Hepatocyte (in vitro differentiated cells): Measurements from ENCODE around the gene SERPINE1. TPM values are rescaled to one million over a fixed set of nuclear protein-coding genes. Genes with fewer than 3 reads are reported as not detected.
A peak's percentile ranks its signal among the peaks of the same experiment; 100 is the strongest.

Experiments used
- DNase-seq: peaks from one replicate; pipeline ENCODE4 v3.0.0-alpha.2; 2016; ENCODE audit warnings: low spot score
- H2AFZ ChIP-seq: fragments of 200-600 bp; sonication (generic); 2 replicates; pipeline ENCODE4 v1.6.0; 2016; ENCODE audit warnings: antibody characterized with exemption, mild to moderate bottlenecking
- H3K27ac ChIP-seq: fragments of 200-600 bp; sonication (generic); 2 replicates; pipeline ENCODE4 v1.5.1; 2016; ENCODE audit warnings: mild to moderate bottlenecking
- H3K27me3 ChIP-seq: fragments of 200-600 bp; sonication (generic); 2 replicates; pipeline ENCODE4 v1.6.1; 2016
- H3K36me3 ChIP-seq: fragments of 200-600 bp; sonication (generic); replicated peaks from 2 replicates; pipeline ENCODE4 v1.5.1; 2016; ENCODE audit warnings: low read depth; ENCODE audit not compliant: insufficient read depth
- H3K4me1 ChIP-seq: fragments of 200-600 bp; sonication (generic); 2 replicates; pipeline ENCODE4 v1.5.1; 2016; ENCODE audit warnings: mild to moderate bottlenecking, moderate library complexity; ENCODE audit not compliant: insufficient read depth
- H3K4me2 ChIP-seq: fragments of 200-600 bp; sonication (generic); 2 replicates; pipeline ENCODE4 v1.6.0; 2016
- H3K4me3 ChIP-seq: fragments of 200-600 bp; sonication (generic); 2 replicates; pipeline ENCODE4 v1.5.1; 2016; ENCODE audit warnings: mild to moderate bottlenecking
- H3K79me2 ChIP-seq: fragments of 200-600 bp; sonication (generic); 2 replicates; pipeline ENCODE4 v1.6.0; 2017; ENCODE audit warnings: mild to moderate bottlenecking
- H3K9me2 ChIP-seq: fragments of 200-600 bp; sonication (generic); replicated peaks from 2 replicates; pipeline ENCODE4 v1.6.0; 2017; ENCODE audit warnings: mild to moderate bottlenecking; ENCODE audit not compliant: insufficient read depth
- H3K9me3 ChIP-seq: fragments of 200-600 bp; sonication (generic); 2 replicates; pipeline ENCODE4 v1.5.1; 2016; ENCODE audit warnings: low read depth, mild to moderate bottlenecking
- H4K20me1 ChIP-seq: fragments of 200-600 bp; sonication (generic); 2 replicates; pipeline ENCODE4 v1.6.0; 2016; ENCODE audit warnings: mild to moderate bottlenecking; ENCODE audit not compliant: insufficient read depth, poor library complexity, severe bottlenecking
- CTCF ChIP-seq: fragments of 200-600 bp; sonication (generic); IDR thresholded peaks from 2 replicates; pipeline ENCODE4 v1.5.1; 2016; ENCODE audit warnings: antibody characterized with exemption, mild to moderate bottlenecking; ENCODE audit not compliant: poor library complexity
- EZH2 ChIP-seq: fragments of 200-600 bp; sonication (generic); IDR thresholded peaks from 2 replicates; pipeline ENCODE4 v1.6.1; 2016; ENCODE audit warnings: antibody characterized with exemption, mild to moderate bottlenecking, borderline replicate concordance
- EZH2phosphoT487 ChIP-seq: fragments of 200-600 bp; sonication (generic); IDR thresholded peaks from one replicate; pipeline ENCODE4 v1.6.1; 2018; ENCODE audit warnings: antibody characterized with exemption, mild to moderate bottlenecking, low read depth, moderate library complexity; ENCODE audit not compliant: unreplicated experiment, severe bottlenecking
- WGBS: methylation state at CpG from one replicate; pipeline ENCODE4 v1.1.6; 2016; ENCODE audit warnings: low lambda C conversion rate; ENCODE audit errors: missing lambda C conversion rate; 5-methylcytosine and 5-hydroxymethylcytosine counted together
- polyA plus RNA-seq: library from polyadenylated mRNA; unstranded; fragments of >200 nt; fragmentation: Nextera tagmentation; extraction: Ambion mirVana; gene quantifications from 2 replicates; pipeline ENCODE4 v1.2.1, GENCODE V29; 2016
- total RNA-seq: library from RNA; depleted of rRNA; stranded (reverse); fragments of >200 nt; gene quantifications from 2 replicates; pipeline ENCODE4 v1.2.3, GENCODE V29; 2014

SERPINE1 gene
- total RNA-seq (81.8 and 98.2 TPM in 2 replicates), polyA plus RNA-seq (181 and 185 TPM in 2 replicates)

- no peaks in the 10 kb centered on the region for H3K9me2 ChIP-seq
- H3K36me3 ChIP-seq = no peaks in the 10 kb centered on the region
- H3K4me3 ChIP-seq = no peak within 1 kb of the TSS
- peaks cover 32% of the 10 kb centered on the region for H3K4me1 ChIP-seq
- H4K20me1 ChIP-seq = no peaks in the 10 kb centered on the region
- H3K27ac ChIP-seq = peak within 1 kb of the TSS; percentile 86
- DNase-seq = peak; percentile 94
- peak within 1 kb of the TSS; percentile 73 for H3K4me2 ChIP-seq
- H2AFZ ChIP-seq = no peak within 1 kb of the TSS
- TF ChIP-seq CTCF = peak; percentile 13
- TF ChIP-seq EZH2 = no peak
- no peaks in the 10 kb centered on the region for H3K79me2 ChIP-seq
- WGBS = 8% methylated on average over 22 of the region's 22 CpGs
- no peaks in the 10 kb centered on the region for H3K9me3 ChIP-seq
- no peaks in the 10 kb centered on the region for H3K27me3 ChIP-seq
These were observed at the start of gene SERPINE1 for GRCh38 chr7:101126651-101127459. SERPINE1 (plus strand) TSS chr7:101127104; CDS start chr7:101128394, 1,290 bp downstream.

- H3K27me3 ChIP-seq = no peaks in the 10 kb centered on the region
- H3K36me3 ChIP-seq = no peaks in the 10 kb centered on the region
- no peak overlapping the region for H3K27ac ChIP-seq
- TF ChIP-seq CTCF (peak; percentile 91), EZH2phosphoT487 (no peak)
- H4K20me1 ChIP-seq = no peaks in the 10 kb centered on the region
- H3K4me1 ChIP-seq = no peaks in the 10 kb centered on the region
- DNase-seq = peak; percentile 91
- H3K79me2 ChIP-seq = no peaks in the 10 kb centered on the region
- H3K4me2 ChIP-seq = no peak overlapping the region
- H3K9me3 ChIP-seq = no peaks in the 10 kb centered on the region
- H3K4me3 ChIP-seq = no peak overlapping the region
- whole genome bisulfite sequencing = 34% methylated on average over 10 of the region's 13 CpGs
- H3K9me2 ChIP-seq = no peaks in the 10 kb centered on the region
- H2AFZ ChIP-seq = no peak overlapping the region
These were observed 49.4 kb upstream of the SERPINE1 start for GRCh38 chr7:101077303-101078086.

GRCh38 chr7:101081432-101081831, 45.5 kb upstream of the SERPINE1 start:
- Histone ChIP-seq H4K20me1 (no peaks in the 10 kb centered on the region), H3K79me2 (peaks cover 6% of the 10 kb centered on the region), H3K4me3 (no peak overlapping the region), H3K4me1 (peaks cover 8% of the 10 kb centered on the region), H3K27me3 (no peaks in the 10 kb centered on the region), H3K27ac (no peak overlapping the region), H3K9me2 (no peaks in the 10 kb centered on the region), H3K9me3 (no peaks in the 10 kb centered on the region), H2AFZ (no peak overlapping the region), H3K4me2 (no peak overlapping the region), H3K36me3 (no peaks in the 10 kb centered on the region)
- WGBS = 73% methylated on average over 1 of the region's 1 CpG
- no peak for DNase-seq
- TF ChIP-seq EZH2phosphoT487 (no peak), EZH2 (no peak), CTCF (no peak)
